COR-L47 (cell line): ENCODE results near the gene LAYN.

Experiments used
- DNase-seq: peaks from one replicate; lab custom pipeline; 2025; lab: John Stamatoyannopoulos, UW

The LAYN gene

DNA sequence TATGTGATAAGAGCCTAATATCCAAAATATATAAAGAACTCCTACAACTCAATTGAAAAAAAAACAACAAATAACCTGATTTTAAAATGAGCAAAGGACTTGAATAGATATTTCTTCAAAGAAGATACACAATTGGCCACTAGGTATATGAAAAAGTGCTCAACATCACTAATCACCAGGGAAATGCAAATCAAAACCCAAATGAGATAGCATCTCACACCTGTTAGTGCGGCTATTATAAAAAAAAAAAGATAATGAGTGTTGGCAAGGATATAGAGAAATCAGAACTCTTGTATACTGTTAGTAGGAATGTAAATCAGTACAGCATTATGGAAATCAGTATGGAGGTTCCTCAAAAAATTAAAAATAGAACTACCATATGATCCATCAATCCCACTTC is 55.8 kb downstream of the LAYN start:
- no peak for DNase-seq

DNA sequence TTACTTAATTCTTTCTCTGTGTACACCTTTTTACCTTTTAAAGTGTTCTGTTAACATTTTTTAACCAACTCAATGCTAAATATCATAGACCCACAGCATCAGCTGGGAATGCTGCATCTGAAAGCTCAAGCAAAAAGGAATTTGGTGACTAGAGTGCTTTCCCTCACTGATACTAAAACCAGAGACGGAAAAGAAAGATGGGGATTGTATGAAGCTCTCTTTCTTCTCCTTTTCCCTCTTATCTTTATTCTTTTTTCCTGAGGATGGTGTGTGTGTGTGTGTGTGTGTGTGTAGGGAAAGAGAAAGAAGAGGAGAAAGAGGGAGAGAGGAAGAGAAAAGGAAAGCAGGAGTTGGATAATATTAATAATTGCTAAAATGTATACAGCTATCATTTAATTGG is 57.6 kb downstream of the LAYN start:
- no peak for DNase-seq

DNA sequence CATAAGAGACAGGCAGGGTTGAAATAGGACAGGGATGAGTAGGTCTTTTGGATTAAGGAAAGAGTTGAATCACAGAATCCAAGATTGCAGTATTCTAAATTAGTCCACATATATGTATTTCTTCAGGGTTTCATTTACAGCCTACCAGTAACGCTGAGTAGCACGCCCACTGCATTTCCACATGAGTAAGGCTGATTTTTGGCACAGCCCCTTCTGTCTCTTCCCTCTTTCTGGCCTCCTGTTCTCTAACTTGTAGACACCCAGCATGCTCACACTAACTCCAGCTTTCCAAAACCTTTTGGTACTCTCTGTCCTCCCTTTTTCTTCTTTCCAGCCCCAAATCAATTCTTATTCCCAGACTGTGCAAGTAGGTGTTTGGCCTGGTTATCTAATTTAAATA is 58.0 kb downstream of the LAYN start:
- DNase-seq = no peak

DNA sequence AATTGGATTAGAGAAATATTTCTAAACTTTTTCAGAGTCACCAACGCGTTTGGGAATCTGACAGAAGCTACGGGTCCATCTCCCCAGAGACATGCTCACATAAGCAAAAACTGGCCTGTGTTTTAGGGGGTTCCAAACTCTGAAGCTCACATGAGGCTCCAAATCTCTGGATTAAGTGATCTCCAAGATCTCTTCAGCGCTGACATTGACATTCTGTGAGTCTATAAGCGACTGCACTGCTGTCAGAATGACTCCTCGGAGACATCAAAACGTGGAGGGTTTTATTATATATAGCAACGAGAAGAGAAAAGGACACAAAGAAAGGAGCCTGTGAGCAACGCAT is 61.1 kb downstream of the LAYN start:
- no peak for DNase-seq

DNA sequence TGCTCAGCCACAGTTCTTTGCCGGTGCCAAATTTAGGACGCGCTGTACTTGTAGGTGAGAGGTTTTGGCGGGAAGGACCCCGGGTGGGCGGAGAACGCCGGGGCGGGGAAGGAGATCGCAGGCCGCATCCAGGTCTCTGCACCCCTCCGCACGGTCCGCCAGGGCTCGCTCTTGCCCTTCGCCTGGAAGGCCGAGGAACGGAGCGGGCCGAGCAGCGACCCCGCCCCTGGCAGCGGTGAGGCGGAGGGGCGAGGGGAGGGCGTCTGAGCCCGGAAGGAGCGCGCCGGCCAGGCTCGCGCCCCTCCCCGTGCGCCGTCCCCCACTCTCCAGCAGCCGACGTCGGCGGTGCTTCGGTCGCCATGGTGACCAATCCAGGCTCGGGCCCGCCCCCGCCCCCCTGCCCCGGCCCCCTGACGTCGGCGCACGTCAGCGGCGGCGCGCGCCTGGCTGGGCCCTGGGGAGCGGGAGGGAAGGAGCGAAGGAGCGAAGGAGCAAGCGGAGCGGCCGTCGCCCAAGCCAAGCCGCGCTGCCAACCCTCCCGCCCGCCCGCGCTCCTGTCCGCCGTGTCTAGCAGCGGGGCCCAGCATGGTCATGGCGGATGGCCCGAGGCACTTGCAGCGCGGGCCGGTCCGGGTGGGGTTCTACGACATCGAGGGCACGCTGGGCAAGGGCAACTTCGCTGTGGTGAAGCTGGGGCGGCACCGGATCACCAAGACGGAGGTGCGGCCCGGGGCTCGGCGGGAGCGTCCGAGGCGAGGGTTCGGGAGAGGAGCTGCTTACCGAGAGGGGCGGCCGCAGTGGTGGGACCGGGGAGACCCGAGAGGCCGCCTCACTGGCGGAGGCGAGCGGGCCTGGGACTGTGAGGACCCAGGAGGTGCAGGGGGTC is 61.7 kb downstream of the LAYN start, which contains the start of gene SIK2:
Gene SIK2, plus strand, starts transcription at position 471 of the 886 bp plus-strand sequence. Its CDS starts 115 bp downstream, at position 586.
- DNase-seq = peak; percentile 96

DNA sequence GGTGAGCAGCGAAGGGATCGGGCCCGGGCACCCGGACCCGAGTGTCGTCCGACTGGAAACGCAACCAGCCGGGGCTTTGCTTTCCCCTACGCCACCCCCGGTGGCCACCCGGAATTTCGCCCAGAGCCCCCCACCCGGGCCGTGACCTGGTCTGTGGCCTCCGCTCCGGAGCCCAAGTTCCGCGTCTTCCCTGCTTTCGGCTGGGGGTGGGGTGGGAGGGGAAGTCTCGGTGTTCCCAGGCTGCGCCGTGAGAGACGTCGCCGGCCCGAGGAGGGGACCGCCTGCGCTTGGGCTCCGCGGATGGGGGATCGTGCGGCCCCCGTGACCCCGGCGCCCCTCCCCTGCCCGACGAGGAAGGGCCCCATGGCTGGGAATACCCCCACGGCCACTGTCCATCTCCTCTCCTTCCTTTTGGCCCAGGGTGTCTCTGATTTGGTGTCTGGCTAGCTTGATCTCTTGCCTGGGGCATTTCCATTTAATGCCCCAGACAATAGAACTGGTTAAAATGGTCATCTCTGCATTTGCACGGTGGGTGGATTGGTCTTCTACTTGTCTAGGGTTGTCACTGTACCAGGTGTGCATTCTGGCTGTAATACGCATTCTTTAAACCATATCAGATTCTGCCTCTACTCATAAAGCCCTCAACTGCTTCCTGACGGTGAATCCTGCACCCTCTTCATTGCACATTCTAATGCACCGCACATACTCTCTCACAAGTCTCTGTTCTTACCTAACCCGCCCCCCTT is 62.5 kb downstream of the LAYN start:
- peak; percentile 50 for DNase-seq

DNA sequence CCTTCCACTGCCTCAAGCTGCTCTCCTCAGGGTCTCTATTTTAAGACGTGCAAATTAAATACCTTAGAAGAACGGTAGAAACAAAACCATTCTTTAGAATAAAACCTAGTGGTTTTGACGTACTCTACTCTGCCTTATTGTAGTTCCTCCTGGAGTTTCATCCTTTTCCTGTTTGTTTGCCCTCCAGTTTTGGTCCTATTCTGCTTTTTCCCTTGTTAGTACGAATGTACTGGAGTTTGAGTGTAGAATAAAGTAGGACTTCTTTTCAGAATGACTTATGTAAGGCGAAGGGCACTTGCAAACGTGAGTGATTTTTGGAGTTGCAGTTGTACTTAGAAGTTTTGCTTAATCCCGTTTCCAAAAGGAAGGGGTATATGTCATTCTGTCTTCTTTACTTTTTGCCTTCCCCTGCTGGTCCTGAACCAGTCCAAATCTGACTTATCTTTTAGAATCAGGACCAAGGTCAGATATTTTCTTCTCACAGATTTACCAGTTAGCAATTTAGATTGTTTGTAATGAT is 63.2 kb downstream of the LAYN start:
- DNase-seq = no peak

DNA sequence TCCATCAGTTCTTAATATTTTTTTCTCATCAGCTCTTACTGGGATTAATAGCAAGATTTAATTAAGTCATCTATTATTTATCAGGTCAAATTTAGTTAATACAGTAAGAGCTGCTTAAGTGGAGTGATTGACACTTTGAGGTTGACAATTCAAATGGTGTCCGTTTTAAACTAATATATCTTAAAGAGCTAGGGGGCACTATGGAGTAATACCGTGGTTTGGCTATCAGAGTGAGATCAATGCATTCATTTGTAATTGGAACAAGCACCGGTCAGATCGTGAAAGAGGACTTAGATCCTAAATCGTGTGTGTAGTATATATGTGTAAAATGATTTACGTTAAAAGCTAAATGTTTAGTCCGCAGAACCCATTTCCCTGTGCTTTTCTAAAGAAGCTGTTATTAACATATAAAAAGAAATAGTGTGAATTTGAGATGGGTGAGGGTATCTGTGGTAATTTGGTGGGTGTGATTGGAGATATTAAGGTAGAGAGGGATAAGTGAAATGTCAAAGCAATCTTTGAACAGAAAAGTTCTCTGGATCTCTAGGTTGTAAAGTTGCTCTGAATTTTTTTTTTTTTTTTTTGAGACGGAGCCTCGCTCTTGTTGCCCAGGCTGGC is 64.0 kb downstream of the LAYN start:
- DNase-seq = peak; percentile 31

DNA sequence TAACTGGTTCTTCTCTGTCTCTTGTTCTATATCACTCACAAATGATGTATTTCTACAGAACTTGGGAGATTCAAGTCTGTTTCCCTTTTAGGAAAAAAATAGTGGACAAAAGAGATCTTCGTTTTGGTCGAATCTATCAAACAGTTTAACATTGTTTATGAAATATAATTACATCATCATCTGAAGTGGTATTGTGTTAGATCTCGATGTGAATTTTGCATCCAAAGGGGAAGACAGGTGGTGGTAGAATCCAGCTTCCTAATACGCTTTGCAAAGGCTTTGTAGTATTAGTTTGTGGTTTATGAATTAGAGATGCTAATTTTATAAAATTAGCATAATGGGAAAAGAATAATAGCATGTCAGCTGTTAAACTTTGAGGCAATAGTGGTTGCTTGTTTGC is 65.2 kb downstream of the LAYN start:
- DNase-seq = no peak

DNA sequence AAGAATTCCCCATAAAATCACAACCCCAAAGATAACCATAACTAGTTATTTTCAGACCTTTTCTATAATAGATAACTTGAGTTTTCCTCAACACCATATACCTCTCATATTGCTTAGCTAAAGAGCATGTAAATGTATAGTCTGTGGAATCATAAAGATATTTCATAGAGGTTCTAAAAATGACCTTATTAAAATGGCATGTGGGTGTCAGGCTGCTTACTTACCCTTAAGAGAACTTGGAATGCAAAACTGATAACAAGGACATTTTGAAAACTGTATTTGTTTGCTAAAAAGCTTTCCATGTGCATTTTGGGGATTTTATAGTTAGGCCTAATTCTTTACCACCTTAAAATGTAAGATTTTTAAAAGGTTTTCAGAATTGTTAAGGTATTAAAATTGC is 66.5 kb downstream of the LAYN start:
- no peak for DNase-seq

DNA sequence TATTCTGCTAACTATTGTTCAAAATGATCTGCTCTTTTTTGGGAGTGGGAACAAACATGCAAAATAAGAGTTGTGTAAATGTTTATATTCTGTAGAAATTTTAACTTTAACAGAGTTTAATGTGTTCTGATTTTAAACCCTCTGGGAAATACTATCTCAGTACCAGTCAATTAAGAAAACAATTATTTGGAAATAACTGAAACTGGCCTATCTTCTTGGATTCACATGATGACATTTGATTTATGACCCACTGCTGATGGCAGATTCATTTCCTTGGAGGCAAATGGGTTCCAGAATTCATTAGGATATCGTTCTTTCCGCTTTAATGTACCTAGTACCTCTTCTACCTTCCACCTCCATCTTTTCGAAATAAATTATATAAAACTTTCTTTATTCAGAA is 67.2 kb downstream of the LAYN start:
- no peak for DNase-seq
